Measurements from ENCODE around the gene PTGR3. TPM values are rescaled to one million over a fixed set of nuclear protein-coding genes. Genes with fewer than 3 reads are reported as not detected.

The PTGR3 gene
- total and polyA plus RNA-seq, 8 donors, result 9.9 to 45.5 (median 15.7) TPM

- WGBS, 5 donors, result 66 to 86% (median 80%) methylated on average over 5 of the region's 5 CpGs
- Histone ChIP-seq H3K27ac (no peak overlapping the region), H3K27me3 (no peaks in the 10 kb centered on the region), H3K4me1 (peaks cover 0 to 11% (median 0%) of the 10 kb centered on the region in 4 donors), H3K4me3 (no peak overlapping the region), H3K9me3 (no peaks in the 10 kb centered on the region), H3K36me3 (no peaks in the 10 kb centered on the region)
- no peak for DNase-seq
- TF ChIP-seq EP300 (IDR thresholded peaks at IDR 0.05), result no peak
- no peak for TF ChIP-seq POLR2AphosphoS5 (IDR thresholded peaks at IDR 0.05)
- TF ChIP-seq POLR2A (IDR thresholded peaks at IDR 0.05), result no peak
- TF ChIP-seq CTCF (IDR thresholded peaks at IDR 0.05), result no peak
- intact Hi-C loops (cut with DNase I; ENCODE audit: low total_unique reads), result no loop called here
Measured at GRCh38 chr18:75183524-75183923, 25.4 kb downstream of the PTGR3 start.

GRCh38 chr18:75179819-75180600 is 28.9 kb downstream of the PTGR3 start:
- Histone ChIP-seq H3K27ac (no peak overlapping the region), H3K4me3 (no peak overlapping the region), H3K36me3 (no peaks in the 10 kb centered on the region), H3K9me3 (no peaks in the 10 kb centered on the region), H3K4me1 (peaks cover 0 to 4% (median 0%) of the 10 kb centered on the region in 4 donors), H3K27me3 (no peaks in the 10 kb centered on the region)
- TF ChIP-seq POLR2AphosphoS5 (IDR thresholded peaks at IDR 0.05) (no peak), CTCF (IDR thresholded peaks at IDR 0.05) (no peak), POLR2A (IDR thresholded peaks at IDR 0.05) (no peak), EP300 (IDR thresholded peaks at IDR 0.05) (no peak)
- WGBS, 5 donors, result 83 to 88% (median 85%) methylated on average over 13 of the region's 13 CpGs
- intact Hi-C loops (cut with DNase I; ENCODE audit: low total_unique reads), result no loop called here
- no peak for DNase-seq

GRCh38 chr18:75178376-75178775 is 30.6 kb downstream of the PTGR3 start:
- no peak for TF ChIP-seq POLR2A (IDR thresholded peaks at IDR 0.05)
- TF ChIP-seq CTCF (IDR thresholded peaks at IDR 0.05), result no peak
- TF ChIP-seq EP300 (IDR thresholded peaks at IDR 0.05), result no peak
- WGBS, 5 donors, result 91 to 94% (median 92%) methylated on average over 11 of the region's 11 CpGs
- H3K36me3 ChIP-seq, result no peaks in the 10 kb centered on the region
- no peaks in the 10 kb centered on the region for H3K4me1 ChIP-seq
- no peaks in the 10 kb centered on the region for H3K9me3 ChIP-seq
- no peak for DNase-seq
- intact Hi-C loops (cut with DNase I; ENCODE audit: low total_unique reads), result no loop called here
- H3K4me3 ChIP-seq, result no peak overlapping the region
- no peaks in the 10 kb centered on the region for H3K27me3 ChIP-seq
- no peak overlapping the region for H3K27ac ChIP-seq

GRCh38 chr18:75176849-75177248 is 32.1 kb downstream of the PTGR3 start:
- Histone ChIP-seq H3K4me1 (no peaks in the 10 kb centered on the region), H3K27ac (no peak overlapping the region), H3K36me3 (no peaks in the 10 kb centered on the region), H3K4me3 (no peak overlapping the region), H3K9me3 (no peaks in the 10 kb centered on the region), H3K27me3 (no peaks in the 10 kb centered on the region)
- intact Hi-C loops (cut with DNase I; ENCODE audit: low total_unique reads), result no loop called here
- TF ChIP-seq POLR2AphosphoS5 (IDR thresholded peaks at IDR 0.05) (no peak), POLR2A (IDR thresholded peaks at IDR 0.05) (no peak), EP300 (IDR thresholded peaks at IDR 0.05) (no peak), CTCF (IDR thresholded peaks at IDR 0.05) (no peak)
- DNase-seq, result no peak
- WGBS, 5 donors, result 73 to 90% (median 85%) methylated on average over 8 of the region's 8 CpGs
